Tibial nerve (tissue), 4 donors: ENCODE data around the gene EPPIN. TPM values are rescaled to one million over a fixed set of nuclear protein-coding genes. Genes with fewer than 3 reads are reported as not detected.
"Not testable (repeated sequence)": the region's sequence is repeated elsewhere in the genome, so short reads cannot be mapped to it uniquely, and the experiment has no call there.

Experiments
- DNase-seq, 2 donors: peaks; one replicate each; pipeline ENCODE4 v3.0.0-alpha.2; 2019; ENCODE audit warnings: low spot score in 2 of 2
- H3K27ac ChIP-seq, 4 donors: fragments of 200-600 bp; sonication (generic) in 3 of 4; one replicate each; pipeline ENCODE4 v1.5.1; 2017 to 2019; ENCODE audit warnings: mild to moderate bottlenecking in 1 of 4
- H3K27me3 ChIP-seq, 2 donors: fragments of 200-600 bp; sonication (generic) in 1 of 2; one replicate each; pipeline versions ENCODE4 v1.5.1 to v1.6.0; 2017 to 2019
- H3K36me3 ChIP-seq, 3 donors: fragments of 200-600 bp; sonication (generic); one replicate each; pipeline ENCODE4 v1.5.1; 2018 to 2019
- H3K4me1 ChIP-seq, 4 donors: fragments of 200-600 bp; sonication (generic) in 3 of 4; one replicate each; pipeline ENCODE4 v1.5.1; 2017 to 2019
- H3K4me3 ChIP-seq, 4 donors: fragments of 200-600 bp; sonication (generic) in 3 of 4; one replicate each; pipeline ENCODE4 v1.5.1; 2017 to 2019; ENCODE audit warnings: mild to moderate bottlenecking in 1 of 4, moderate library complexity in 1 of 4
- H3K9me3 ChIP-seq, 4 donors: fragments of 200-600 bp; sonication (generic) in 3 of 4; one replicate each; pipeline ENCODE4 v1.5.1; 2017 to 2019
- CTCF ChIP-seq, 5 experiments: fragments of 200-600 bp in 3 of 5; fragments of 450-650 bp in 2 of 5; sonication (generic) in 3 of 5; IDR thresholded peaks; one replicate each; pipeline ENCODE4 v1.5.1; 2016 to 2019; ENCODE audit warnings: antibody characterized with exemption in 5 of 5, mild to moderate bottlenecking in 3 of 5, moderate library complexity in 2 of 5
- EP300 ChIP-seq, 2 donors: sonication (generic); formaldehyde crosslinking; IDR thresholded peaks; one replicate each; pipeline ENCODE4 v1.6.1; 2017; ENCODE audit warnings: antibody characterized with exemption in 2 of 2, mild to moderate bottlenecking in 1 of 2
- POLR2A ChIP-seq, 2 donors: fragments of 450-650 bp; IDR thresholded peaks; one replicate each; pipeline ENCODE4 v1.6.1; 2017; ENCODE audit warnings: antibody characterized with exemption in 2 of 2, mild to moderate bottlenecking in 2 of 2, moderate library complexity in 2 of 2
- WGBS, 2 donors: methylation state at CpG; one replicate each; pipeline ENCODE4 v1.1.5; 2018; 5-methylcytosine and 5-hydroxymethylcytosine counted together
- total RNA-seq, 4 donors: library from RNA; depleted of rRNA; stranded (reverse); fragments of >200 nt; gene quantifications; one replicate each; pipeline ENCODE4 v1.1.0, GENCODE V29; 2016

Gene EPPIN
- total RNA-seq, 4 donors from 2014 or later = not detected

DNA sequence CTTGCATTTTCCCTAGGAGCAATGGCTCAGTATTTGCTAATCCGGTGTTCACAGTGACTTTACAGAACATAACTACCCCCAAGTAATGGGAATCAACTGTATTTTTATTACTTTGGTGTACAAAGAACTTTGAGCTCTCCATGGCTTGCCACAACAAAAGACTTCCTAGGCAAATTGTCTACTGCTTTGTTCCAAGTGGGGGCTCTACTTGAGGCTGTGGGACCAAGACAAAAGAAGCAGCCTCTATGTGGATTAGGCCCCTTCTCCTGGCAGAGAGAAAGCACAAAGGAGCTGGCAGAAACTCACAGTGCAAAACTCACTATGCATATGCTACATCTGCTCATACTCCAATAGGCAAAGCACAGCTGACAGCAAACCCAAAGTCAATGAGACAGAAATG, 31.0 kb upstream of the EPPIN start:
- DNase-seq = no peak
- TF ChIP-seq EP300 (IDR thresholded peaks at IDR 0.05) (no peak), POLR2A (IDR thresholded peaks at IDR 0.05) (no peak), CTCF (IDR thresholded peaks at IDR 0.05) (no peak)
- Histone ChIP-seq H3K36me3 (no peaks in the 10 kb centered on the region), H3K4me1 (peaks cover 0 to 7% (median 0%) of the 10 kb centered on the region in 4 donors), H3K9me3 (peaks cover 0 to 5% (median 0%) of the 10 kb centered on the region in 4 donors), H3K27me3 (no peaks in the 10 kb centered on the region), H3K27ac (no peak overlapping the region), H3K4me3 (no peak overlapping the region)
- WGBS, 2 donors = 77 to 81% methylated on average over 1 of the region's 1 CpG

- Histone ChIP-seq H3K27me3 (no peaks in the 10 kb centered on the region), H3K4me1 (peaks cover 0 to 7% (median 0%) of the 10 kb centered on the region in 4 donors), H3K27ac (no peak overlapping the region), H3K9me3 (peaks cover 0 to 5% (median 0%) of the 10 kb centered on the region in 4 donors), H3K4me3 (no peak overlapping the region), H3K36me3 (no peaks in the 10 kb centered on the region)
- WGBS, 2 donors = 21 to 27% methylated on average over 2 of the region's 2 CpGs
- DNase-seq = no peak
- TF ChIP-seq CTCF (IDR thresholded peaks at IDR 0.05) (no peak), POLR2A (IDR thresholded peaks at IDR 0.05) (no peak), EP300 (IDR thresholded peaks at IDR 0.05) (no peak)
These were observed 29.8 kb upstream of the EPPIN start for GRCh38 chr20:45576995-45577394.

- WGBS, 2 donors = 96 to 98% methylated on average over 3 of the region's 3 CpGs
- H3K4me3 ChIP-seq = no peak overlapping the region
- no peaks in the 10 kb centered on the region for H3K27me3 ChIP-seq
- H3K36me3 ChIP-seq = no peaks in the 10 kb centered on the region
- DNase-seq = no peak
- peaks cover 0 to 7% (median 0%) of the 10 kb centered on the region in 4 donors for H3K4me1 ChIP-seq
- no peak overlapping the region for H3K27ac ChIP-seq
- TF ChIP-seq EP300 (IDR thresholded peaks at IDR 0.05) = no peak
- TF ChIP-seq POLR2A (IDR thresholded peaks at IDR 0.05) = no peak
- no peak for TF ChIP-seq CTCF (IDR thresholded peaks at IDR 0.05)
- H3K9me3 ChIP-seq = peaks cover 0 to 5% (median 0%) of the 10 kb centered on the region in 4 donors
These were observed 28.7 kb upstream of the EPPIN start for GRCh38 chr20:45575931-45576330.

- not testable (repeated sequence) for H3K27me3 ChIP-seq, DNase-seq, H3K27ac ChIP-seq, H3K9me3 ChIP-seq, H3K4me3 ChIP-seq, H3K36me3 ChIP-seq, H3K4me1 ChIP-seq
- WGBS, 2 donors = 91 to 93% methylated on average over 1 of the region's 1 CpG
These were observed 22.4 kb upstream of the EPPIN start for GRCh38 chr20:45569650-45570049.

DNA sequence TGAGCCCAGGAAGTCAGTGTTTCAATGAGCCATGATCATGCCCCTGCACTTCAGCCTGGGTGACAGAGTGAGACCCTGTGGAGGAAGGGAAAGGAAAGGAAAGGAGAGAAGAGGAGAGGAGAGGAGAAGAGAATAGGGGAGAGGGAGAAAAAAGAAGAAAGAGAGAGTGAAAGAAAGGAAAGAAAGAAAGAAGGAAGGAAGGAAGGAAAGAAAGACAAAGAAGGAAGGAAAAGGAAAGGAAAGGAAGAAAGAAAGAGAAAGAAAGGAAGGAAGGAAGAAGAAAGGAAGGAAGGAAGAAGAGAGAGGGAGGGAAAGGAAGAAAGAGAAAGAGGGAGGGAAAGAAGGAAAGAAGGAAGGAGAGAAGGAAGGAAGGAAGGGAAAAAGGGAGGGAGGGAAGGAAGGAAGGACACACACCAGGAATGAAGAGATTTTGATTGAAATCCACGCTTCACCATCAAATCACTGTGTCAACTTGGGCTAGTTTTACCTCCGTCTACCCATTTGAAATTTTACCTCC, 17.6 kb upstream of the EPPIN start:
- no peaks in the 10 kb centered on the region for H3K36me3 ChIP-seq
- H3K27me3 ChIP-seq = no peaks in the 10 kb centered on the region
- H3K4me1 ChIP-seq = no peaks in the 10 kb centered on the region
- H3K4me3 ChIP-seq = no peak overlapping the region
- no peaks in the 10 kb centered on the region for H3K9me3 ChIP-seq
- TF ChIP-seq POLR2A (IDR thresholded peaks at IDR 0.05) (no peak), EP300 (IDR thresholded peaks at IDR 0.05) (no peak), CTCF (IDR thresholded peaks at IDR 0.05) (no peak)
- 82 to 87% methylated on average over 2 of the region's 2 CpGs for WGBS, 2 donors
- no peak overlapping the region for H3K27ac ChIP-seq
- DNase-seq = no peak

DNA sequence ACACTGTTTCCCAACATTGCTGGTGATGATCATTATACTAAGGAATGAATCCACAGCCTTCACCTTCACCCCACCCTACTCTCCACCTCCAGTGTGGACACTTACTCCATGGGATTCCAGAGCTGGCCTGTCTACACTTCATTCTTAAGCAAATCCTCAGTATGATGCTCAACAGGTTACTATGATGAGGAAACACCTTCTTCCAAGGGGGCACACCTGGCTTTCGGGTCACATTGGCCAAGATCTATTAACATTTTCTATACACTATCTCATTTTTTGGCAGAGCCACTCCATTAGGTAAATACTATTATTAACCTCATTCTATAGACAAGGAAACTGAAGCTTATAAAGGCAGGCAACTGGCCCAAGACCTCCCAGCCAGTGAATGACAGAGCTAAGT, 8.0 kb upstream of the EPPIN start:
- TF ChIP-seq EP300 (IDR thresholded peaks at IDR 0.05) (no peak), CTCF (IDR thresholded peaks at IDR 0.05) (no peak), POLR2A (IDR thresholded peaks at IDR 0.05) (no peak)
- Histone ChIP-seq H3K36me3 (no peaks in the 10 kb centered on the region), H3K4me3 (no peak overlapping the region), H3K27ac (no peak overlapping the region), H3K27me3 (no peaks in the 10 kb centered on the region), H3K9me3 (no peaks in the 10 kb centered on the region), H3K4me1 (no peaks in the 10 kb centered on the region)
- 90 to 94% methylated on average over 1 of the region's 1 CpG for WGBS, 2 donors
- DNase-seq = no peak
